ENCODE results near the gene BPIFA2.

- TF ChIP-seq TAF1 (IDR thresholded peaks at IDR 0.05; ENCODE audit: low read depth) (no peak), EP300 (IDR thresholded peaks at IDR 0.05; ENCODE audit: borderline replicate concordance) (no peak), USF1 (IDR thresholded peaks at IDR 0.05) (no peak)
Observed at GRCh38 chr20:33162753-33163152, 5.2 kb upstream of the BPIFA2 start.
